ENCODE data around the gene SVEP1.

DNA sequence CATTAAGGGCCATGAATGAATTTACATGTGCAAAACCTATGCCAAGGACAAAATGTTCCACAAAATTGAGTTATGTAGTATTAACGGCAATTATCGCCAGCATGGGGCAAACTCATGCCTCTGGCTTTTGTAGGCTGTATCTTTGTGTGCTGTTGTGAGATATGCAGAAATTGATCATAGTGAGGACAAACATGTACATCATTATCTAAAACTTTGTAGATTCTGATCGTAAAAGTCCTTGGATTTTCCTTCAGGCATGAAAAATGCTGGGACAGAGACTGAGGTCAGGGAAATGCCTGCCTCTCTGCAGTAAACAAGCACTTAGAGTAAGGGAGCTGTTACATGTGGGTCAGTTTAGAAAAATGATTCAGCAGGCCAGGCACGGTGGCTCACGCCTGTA lies 236.0 kb downstream of the SVEP1 start:
- TF ChIP-seq EZH2 (IDR thresholded peaks at IDR 0.05), result no peak
- TF ChIP-seq, protein P1, sequence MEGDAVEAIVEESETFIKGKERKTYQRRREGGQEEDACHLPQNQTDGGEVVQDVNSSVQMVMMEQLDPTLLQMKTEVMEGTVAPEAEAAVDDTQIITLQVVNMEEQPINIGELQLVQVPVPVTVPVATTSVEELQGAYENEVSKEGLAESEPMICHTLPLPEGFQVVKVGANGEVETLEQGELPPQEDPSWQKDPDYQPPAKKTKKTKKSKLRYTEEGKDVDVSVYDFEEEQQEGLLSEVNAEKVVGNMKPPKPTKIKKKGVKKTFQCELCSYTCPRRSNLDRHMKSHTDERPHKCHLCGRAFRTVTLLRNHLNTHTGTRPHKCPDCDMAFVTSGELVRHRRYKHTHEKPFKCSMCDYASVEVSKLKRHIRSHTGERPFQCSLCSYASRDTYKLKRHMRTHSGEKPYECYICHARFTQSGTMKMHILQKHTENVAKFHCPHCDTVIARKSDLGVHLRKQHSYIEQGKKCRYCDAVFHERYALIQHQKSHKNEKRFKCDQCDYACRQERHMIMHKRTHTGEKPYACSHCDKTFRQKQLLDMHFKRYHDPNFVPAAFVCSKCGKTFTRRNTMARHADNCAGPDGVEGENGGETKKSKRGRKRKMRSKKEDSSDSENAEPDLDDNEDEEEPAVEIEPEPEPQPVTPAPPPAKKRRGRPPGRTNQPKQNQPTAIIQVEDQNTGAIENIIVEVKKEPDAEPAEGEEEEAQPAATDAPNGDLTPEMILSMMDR (IDR thresholded peaks at IDR 0.05), result no peak
- no peak for TF ChIP-seq EZH2phosphoT487 (IDR thresholded peaks at IDR 0.05)

Data from neural progenitor cell (in vitro differentiated cells).